Measurements from ENCODE around the gene THEM5. TPM values are rescaled to one million over a fixed set of nuclear protein-coding genes. Genes with fewer than 3 reads are reported as not detected.

The THEM5 gene
- polyA plus RNA-seq, 1 donor (not counting 4 experiments of a cell fraction or from before 2014, with no cell fraction given): 0.18 TPM

DNA sequence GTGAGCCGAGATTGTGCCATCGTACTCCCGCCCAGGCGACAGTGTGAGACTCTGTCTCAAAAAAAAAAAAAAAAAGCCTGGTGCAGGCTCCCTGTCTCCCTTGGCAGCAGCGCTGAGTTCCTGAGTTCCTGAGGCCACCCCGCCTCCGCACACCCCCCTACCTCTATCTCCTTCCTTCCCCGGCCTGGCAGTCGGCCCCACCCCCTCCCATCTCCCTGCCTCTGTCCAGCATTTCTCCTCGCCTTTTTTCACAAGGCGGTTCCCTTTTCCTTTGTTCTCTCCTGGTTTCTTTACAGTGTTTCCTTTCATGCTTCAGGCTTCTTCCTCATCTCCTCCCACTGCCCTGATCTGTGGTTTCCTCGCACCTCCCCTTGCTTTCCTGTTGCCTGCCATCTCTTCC, 24.6 kb downstream of the THEM5 start:
- Histone ChIP-seq H3K36me3 (ENCODE audit: control insufficient read depth in 2 of 2, extremely low read depth in 1 of 2, insufficient read depth in 2 of 2, low read length in 2 of 2) (no peaks in the 10 kb centered on the region), H4K20me1 (ENCODE audit: control insufficient read depth, extremely low read depth, insufficient read depth, low read length) (no peaks in the 10 kb centered on the region), H2AFZ (ENCODE audit: control insufficient read depth, low read length) (no peak overlapping the region), H3K27ac (ENCODE audit: control insufficient read depth, insufficient read depth, low read length) (no peak overlapping the region), H3K4me3 (ENCODE audit: control insufficient read depth in 2 of 3, extremely low read depth in 1 of 3, insufficient read depth in 2 of 3, low read depth in 1 of 3, low read length in 3 of 3) (no peak overlapping the region), H3K4me1 (ENCODE audit: control insufficient read depth, extremely low read depth, insufficient read depth, low read length) (peaks cover 22% of the 10 kb centered on the region), H3K4me2 (ENCODE audit: control insufficient read depth, extremely low read depth, insufficient read depth, low read depth, low read length) (peak overlapping the region; percentile 48), H3K9me1 (ENCODE audit: control insufficient read depth, extremely low read depth, insufficient read depth, low read length) (no peaks in the 10 kb centered on the region), H3K27me3 (ENCODE audit: control insufficient read depth, extremely low read depth, insufficient read depth, low read length) (no peaks in the 10 kb centered on the region), H3K79me2 (ENCODE audit: control insufficient read depth, insufficient read depth, low read length) (no peaks in the 10 kb centered on the region), H3K9me3 (ENCODE audit: control insufficient read depth, low read depth, low read length) (no peaks in the 10 kb centered on the region), H3K9ac (ENCODE audit: control insufficient read depth, extremely low read depth, insufficient read depth, low read length) (no peak overlapping the region)
- peak; percentile 67 for FAIRE-seq
- no peak for TF ChIP-seq EZH2 (IDR thresholded peaks at IDR 0.05; ENCODE audit: low read length)
- TF ChIP-seq, protein P1, sequence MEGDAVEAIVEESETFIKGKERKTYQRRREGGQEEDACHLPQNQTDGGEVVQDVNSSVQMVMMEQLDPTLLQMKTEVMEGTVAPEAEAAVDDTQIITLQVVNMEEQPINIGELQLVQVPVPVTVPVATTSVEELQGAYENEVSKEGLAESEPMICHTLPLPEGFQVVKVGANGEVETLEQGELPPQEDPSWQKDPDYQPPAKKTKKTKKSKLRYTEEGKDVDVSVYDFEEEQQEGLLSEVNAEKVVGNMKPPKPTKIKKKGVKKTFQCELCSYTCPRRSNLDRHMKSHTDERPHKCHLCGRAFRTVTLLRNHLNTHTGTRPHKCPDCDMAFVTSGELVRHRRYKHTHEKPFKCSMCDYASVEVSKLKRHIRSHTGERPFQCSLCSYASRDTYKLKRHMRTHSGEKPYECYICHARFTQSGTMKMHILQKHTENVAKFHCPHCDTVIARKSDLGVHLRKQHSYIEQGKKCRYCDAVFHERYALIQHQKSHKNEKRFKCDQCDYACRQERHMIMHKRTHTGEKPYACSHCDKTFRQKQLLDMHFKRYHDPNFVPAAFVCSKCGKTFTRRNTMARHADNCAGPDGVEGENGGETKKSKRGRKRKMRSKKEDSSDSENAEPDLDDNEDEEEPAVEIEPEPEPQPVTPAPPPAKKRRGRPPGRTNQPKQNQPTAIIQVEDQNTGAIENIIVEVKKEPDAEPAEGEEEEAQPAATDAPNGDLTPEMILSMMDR (optimal IDR thresholded peaks at IDR 0.05 in 1 of 3, IDR thresholded peaks at IDR 0.05 in 1 of 3, conservative IDR thresholded peaks at IDR 0.05 in 1 of 3; ENCODE audit: extremely low read depth in 1 of 3, insufficient read depth in 2 of 3, low read length in 3 of 3): no peak
- dilution Hi-C loops (cut with MboI; ENCODE audit: extremely low pct_ligation_motif_present, low sequenced_read_pairs): no loop called here
- no peak for DNase-seq (ENCODE audit: low read depth, low spot score)

DNA sequence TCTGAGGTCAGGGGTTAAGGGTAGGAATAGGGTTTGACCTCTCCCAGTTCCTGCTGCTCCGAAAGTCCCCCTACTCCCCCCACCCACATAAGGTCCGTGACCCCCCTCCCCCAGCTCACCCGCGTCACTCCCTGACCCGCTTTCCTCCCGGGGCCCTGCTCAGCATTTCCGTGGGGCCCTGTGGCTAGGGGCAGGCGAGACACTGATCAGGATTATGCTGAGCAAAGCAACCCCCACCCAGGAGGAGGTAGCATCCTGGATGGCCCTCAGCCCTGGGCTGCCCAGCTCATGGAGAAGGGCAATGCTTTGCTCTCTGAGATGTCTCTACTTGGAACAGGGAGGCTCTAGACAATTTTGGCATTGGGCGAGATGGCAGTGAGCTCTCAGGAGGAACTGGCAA, 25.7 kb downstream of the THEM5 start:
- dilution Hi-C loops (cut with MboI; ENCODE audit: extremely low pct_ligation_motif_present, low sequenced_read_pairs): no loop called here
- Histone ChIP-seq H2AFZ (ENCODE audit: control insufficient read depth, low read length) (no peak overlapping the region), H3K27me3 (ENCODE audit: control insufficient read depth, extremely low read depth, insufficient read depth, low read length) (no peaks in the 10 kb centered on the region), H3K36me3 (ENCODE audit: control insufficient read depth in 2 of 2, extremely low read depth in 1 of 2, insufficient read depth in 2 of 2, low read length in 2 of 2) (no peaks in the 10 kb centered on the region), H3K79me2 (ENCODE audit: control insufficient read depth, insufficient read depth, low read length) (no peaks in the 10 kb centered on the region), H3K4me3 (ENCODE audit: control insufficient read depth in 2 of 3, extremely low read depth in 1 of 3, insufficient read depth in 2 of 3, low read depth in 1 of 3, low read length in 3 of 3) (no peak overlapping the region), H4K20me1 (ENCODE audit: control insufficient read depth, extremely low read depth, insufficient read depth, low read length) (no peaks in the 10 kb centered on the region), H3K9me1 (ENCODE audit: control insufficient read depth, extremely low read depth, insufficient read depth, low read length) (no peaks in the 10 kb centered on the region), H3K9me3 (ENCODE audit: control insufficient read depth, low read depth, low read length) (no peaks in the 10 kb centered on the region), H3K9ac (ENCODE audit: control insufficient read depth, extremely low read depth, insufficient read depth, low read length) (no peak overlapping the region), H3K27ac (ENCODE audit: control insufficient read depth, insufficient read depth, low read length) (no peak overlapping the region), H3K4me2 (ENCODE audit: control insufficient read depth, extremely low read depth, insufficient read depth, low read depth, low read length) (no peak overlapping the region), H3K4me1 (ENCODE audit: control insufficient read depth, extremely low read depth, insufficient read depth, low read length) (peaks cover 22% of the 10 kb centered on the region)
- TF ChIP-seq, protein P1 (optimal IDR thresholded peaks at IDR 0.05 in 1 of 3, IDR thresholded peaks at IDR 0.05 in 1 of 3, conservative IDR thresholded peaks at IDR 0.05 in 1 of 3; ENCODE audit: extremely low read depth in 1 of 3, insufficient read depth in 2 of 3, low read length in 3 of 3): no peak
- FAIRE-seq (no peak), DNase-seq (ENCODE audit: low read depth, low spot score) (no peak)
